HG03469 (cell line): Measurements from ENCODE around the gene DYNC2H1.

ENCODE experiments used
- ATAC-seq: cut with Tn5 transposase; IDR thresholded peaks from one replicate; pipeline ENCODE4 v1.9.1; 2021; ENCODE audit warnings: mild to moderate bottlenecking, moderate library complexity, moderate number of reproducible peaks; ENCODE audit not compliant: unreplicated experiment

Gene DYNC2H1

DNA sequence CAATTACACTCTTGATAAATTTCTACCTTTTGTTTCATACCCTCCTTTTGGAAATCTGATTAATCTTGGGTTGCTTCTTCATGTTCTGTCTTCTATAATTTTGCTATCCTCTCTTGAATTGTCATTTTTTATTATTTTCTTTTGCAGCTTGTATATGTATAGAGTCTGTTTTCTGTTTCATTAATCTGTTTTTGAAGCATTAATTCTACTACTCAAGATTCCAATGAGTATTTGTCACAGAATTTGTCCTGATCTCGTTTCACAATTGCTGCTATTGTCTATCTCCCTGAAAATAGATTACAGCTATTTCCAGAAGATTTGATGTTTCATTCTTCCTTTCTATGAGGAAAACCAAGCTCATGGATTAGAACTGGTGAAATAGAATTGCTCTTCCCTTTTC lies 406.1 kb downstream of the DYNC2H1 start:
- ATAC-seq, result no peak

DNA sequence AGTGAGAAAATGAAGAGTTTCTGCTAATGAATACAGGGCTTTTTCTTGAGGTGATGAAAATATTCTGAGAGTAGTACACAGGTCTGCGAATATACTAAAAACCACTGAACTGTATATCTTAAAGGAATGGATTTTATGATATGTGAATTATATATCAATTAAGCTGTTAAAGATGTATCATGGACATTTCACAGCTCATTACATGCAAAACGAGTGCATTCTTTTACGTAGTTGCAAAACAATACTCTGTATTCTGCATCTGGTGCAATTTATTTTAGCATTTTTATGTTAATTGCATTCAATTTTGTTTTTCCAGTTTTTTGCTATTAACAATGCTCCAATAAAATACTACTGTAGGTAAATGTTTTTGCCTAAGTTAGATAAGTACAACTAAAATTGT lies 411.6 kb downstream of the DYNC2H1 start:
- ATAC-seq, result no peak

GRCh38 chr11:103525069-103525468 lies 415.8 kb downstream of the DYNC2H1 start:
- no peak for ATAC-seq

DNA sequence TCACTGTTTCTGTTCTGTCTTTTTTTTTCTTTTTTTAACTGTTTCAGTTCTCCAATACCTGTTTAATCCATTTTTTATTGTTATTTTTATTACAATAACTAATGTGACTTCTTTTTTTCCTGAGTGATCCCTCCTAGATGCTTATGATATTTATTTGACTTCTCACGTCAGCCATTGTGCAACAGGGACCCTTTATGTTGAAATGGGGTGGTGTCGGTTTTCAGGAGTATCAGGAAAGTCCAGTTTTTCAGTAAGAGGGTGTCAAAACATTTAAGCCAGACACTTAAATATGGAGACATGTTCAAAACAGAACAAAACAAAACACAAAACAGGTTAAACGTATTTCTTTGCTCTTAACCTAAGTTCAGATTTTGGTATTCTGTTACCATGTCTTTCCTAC lies 418.8 kb downstream of the DYNC2H1 start:
- no peak for ATAC-seq

DNA sequence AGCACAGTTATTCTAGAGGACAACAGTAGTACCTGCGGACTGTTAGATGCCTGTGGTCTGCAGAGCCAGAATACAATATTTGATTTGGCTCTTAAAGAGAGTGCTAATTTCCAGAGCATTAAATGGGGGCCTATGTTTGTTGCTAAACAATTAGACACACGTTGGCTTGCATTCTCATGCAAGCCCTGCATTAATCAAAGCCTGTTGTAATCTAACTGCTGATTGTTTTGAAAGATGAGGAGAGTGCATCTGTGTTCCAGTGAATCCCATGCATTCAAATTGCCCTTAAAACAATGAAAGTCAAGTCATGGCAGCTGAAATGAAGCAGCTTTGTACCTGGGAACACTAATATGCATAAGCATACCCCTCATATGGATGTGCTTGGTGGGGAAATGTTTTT lies 419.4 kb downstream of the DYNC2H1 start:
- no peak for ATAC-seq

DNA sequence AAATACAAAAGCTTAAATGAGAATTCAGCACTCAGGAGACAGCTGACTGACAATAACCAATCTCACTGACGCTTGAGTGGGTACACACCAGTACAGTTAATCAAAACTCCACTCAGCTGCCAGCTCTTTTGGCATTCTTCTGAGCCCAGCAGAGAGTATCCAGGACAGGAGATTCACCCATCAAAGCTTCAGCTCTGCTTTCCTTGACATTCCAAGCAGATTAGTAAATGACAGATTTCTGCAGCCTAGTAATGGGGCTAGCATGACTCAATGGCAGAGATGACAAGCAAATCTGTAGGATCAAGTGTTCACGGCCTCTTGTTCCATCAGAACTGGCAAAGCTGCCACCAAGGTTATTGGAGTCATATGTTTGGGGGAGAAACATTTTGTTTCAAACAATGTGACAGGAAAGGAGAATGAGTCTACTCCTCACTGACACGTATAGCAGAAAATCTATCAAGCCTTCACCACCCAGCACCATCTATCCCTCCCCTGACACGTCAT lies 420.0 kb downstream of the DYNC2H1 start:
- no peak for ATAC-seq
